Right hindlimb (tissue), 1 donor: ENCODE data around the gene EIF5A2.
"Not testable (repeated sequence)": the region's sequence is repeated elsewhere in the genome, so short reads cannot be mapped to it uniquely, and the experiment has no call there.

Experiments used
- DNase-seq: peaks from one replicate; pipeline ENCODE4 v3.0.0-alpha.2; 2018

The EIF5A2 gene

GRCh38 chr3:170908235-170909116, at the start of gene EIF5A2:
TSS of gene EIF5A2 (minus strand) at chr3:170908637. CDS start at chr3:170907806, 831 bp downstream.
- DNase-seq, result peak; percentile 94

GRCh38 chr3:170956647-170957046, 48.2 kb upstream of the EIF5A2 start:
- no peak for DNase-seq

- no peak for DNase-seq
Observed at GRCh38 chr3:170953736-170954135, 45.3 kb upstream of the EIF5A2 start.

- DNase-seq, result no peak
Observed at GRCh38 chr3:170953229-170953628, 44.8 kb upstream of the EIF5A2 start.

GRCh38 chr3:170949211-170949610, 40.8 kb upstream of the EIF5A2 start:
- DNase-seq, result no peak

GRCh38 chr3:170947018-170947769, 38.8 kb upstream of the EIF5A2 start:
- no peak for DNase-seq

GRCh38 chr3:170942011-170942410, 33.6 kb upstream of the EIF5A2 start:
- no peak for DNase-seq

GRCh38 chr3:170941551-170941950, 33.1 kb upstream of the EIF5A2 start:
- no peak for DNase-seq

GRCh38 chr3:170933039-170933438, 24.6 kb upstream of the EIF5A2 start:
- DNase-seq, result not testable (repeated sequence)

- DNase-seq, result not testable (repeated sequence)
Observed at GRCh38 chr3:170923553-170923952, 15.1 kb upstream of the EIF5A2 start.

- DNase-seq, result no peak
Observed at GRCh38 chr3:170918715-170919114, 10.3 kb upstream of the EIF5A2 start.

GRCh38 chr3:170914690-170915089, 6.3 kb upstream of the EIF5A2 start:
- no peak for DNase-seq

- no peak for DNase-seq
Observed at GRCh38 chr3:170914212-170914611, 5.8 kb upstream of the EIF5A2 start.

- DNase-seq, result no peak
Observed at GRCh38 chr3:170911051-170911450, 2.6 kb upstream of the EIF5A2 start.

GRCh38 chr3:170910542-170910941, 2.1 kb upstream of the EIF5A2 start:
- DNase-seq, result no peak

GRCh38 chr3:170909129-170909903, 879 bp upstream of the EIF5A2 start:
- no peak for DNase-seq

- peak; percentile 18 for DNase-seq
Observed at GRCh38 chr3:170907637-170908234, 701 bp downstream of the EIF5A2 start.

GRCh38 chr3:170905862-170906261, 2.6 kb downstream of the EIF5A2 start:
- DNase-seq, result no peak

GRCh38 chr3:170903123-170903522, 5.3 kb downstream of the EIF5A2 start:
- no peak for DNase-seq

GRCh38 chr3:170899455-170899854, 9.0 kb downstream of the EIF5A2 start:
- no peak for DNase-seq

- no peak for DNase-seq
Observed at GRCh38 chr3:170897978-170898377, 10.5 kb downstream of the EIF5A2 start.

GRCh38 chr3:170897199-170897598, 11.2 kb downstream of the EIF5A2 start:
- DNase-seq, result not testable (repeated sequence)

GRCh38 chr3:170896781-170897180, 11.7 kb downstream of the EIF5A2 start:
- DNase-seq, result no peak
